GM23338 (cell line): ENCODE data around the gene RIOK3.

Experiments
- EZH2 ChIP-seq: fragments of 200-600 bp; sonication (generic); IDR thresholded peaks from one replicate; pipeline ENCODE4 v1.8.0; 2017; ENCODE audit warnings: antibody characterized with exemption, mild to moderate bottlenecking, low read depth; ENCODE audit not compliant: unreplicated experiment
- EZH2phosphoT487 ChIP-seq: fragments of 200-600 bp; sonication (generic); IDR thresholded peaks from one replicate; pipeline ENCODE4 v1.8.1; 2018; ENCODE audit warnings: antibody characterized with exemption; ENCODE audit not compliant: unreplicated experiment
- JUNB ChIP-seq: IDR thresholded peaks from one replicate; pipeline ENCODE4 v1.6.1; 2016; ENCODE audit warnings: antibody characterized with exemption; ENCODE audit not compliant: unreplicated experiment
- NANOG ChIP-seq: IDR thresholded peaks from 2 replicates; pipeline ENCODE4 v1.6.1; 2016; ENCODE audit warnings: antibody characterized with exemption, borderline replicate concordance
- POLR2AphosphoS5 ChIP-seq: IDR thresholded peaks from 2 replicates; pipeline ENCODE4 v1.6.1; 2016; ENCODE audit warnings: antibody characterized with exemption, low read depth
- ZNF114 ChIP-seq: fragments of 250-450 bp; sonication (Bioruptor Pico); IDR thresholded peaks from 2 replicates; pipeline ENCODE4 v1.5.0; 2020; ENCODE audit warnings: mild to moderate bottlenecking, moderate library complexity
- TF ChIP-seq, protein P1 (sequence below), 2 experiments: fragments of 200-600 bp in 1 of 2; sonication (generic) in 1 of 2; conservative IDR thresholded peaks; 2 replicates each; pipeline versions ENCODE4 v1.5.1 to v1.6.1; 2016 to 2017; ENCODE audit warnings: antibody characterized with exemption in 2 of 2, low read depth in 2 of 2, mild to moderate bottlenecking in 2 of 2, moderate library complexity in 1 of 2
- TF ChIP-seq, protein P2 (sequence below): IDR thresholded peaks from one replicate; pipeline ENCODE4 v1.6.1; 2018; ENCODE audit warnings: antibody characterized with exemption; ENCODE audit not compliant: unreplicated experiment

DNA sequence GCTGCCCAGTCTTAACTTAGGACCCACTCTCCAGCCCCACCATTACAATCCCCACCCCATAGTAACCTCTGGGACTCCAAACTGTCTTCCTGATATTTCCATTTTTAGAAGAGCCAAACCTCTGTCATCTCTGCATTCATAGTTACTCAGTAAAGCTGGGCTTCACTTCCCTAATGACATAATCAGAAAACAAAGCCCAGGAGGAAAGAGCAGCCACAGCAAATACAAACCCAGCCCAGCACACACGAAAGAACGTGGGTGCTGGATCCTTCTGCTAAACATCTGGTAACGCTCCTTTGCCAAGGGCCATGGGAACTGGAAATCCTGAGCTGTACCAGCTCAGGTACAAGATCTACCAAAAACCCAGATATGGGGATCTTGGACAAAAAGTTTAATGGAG, 36.8 kb upstream of the RIOK3 start:
- TF ChIP-seq, protein P1, sequence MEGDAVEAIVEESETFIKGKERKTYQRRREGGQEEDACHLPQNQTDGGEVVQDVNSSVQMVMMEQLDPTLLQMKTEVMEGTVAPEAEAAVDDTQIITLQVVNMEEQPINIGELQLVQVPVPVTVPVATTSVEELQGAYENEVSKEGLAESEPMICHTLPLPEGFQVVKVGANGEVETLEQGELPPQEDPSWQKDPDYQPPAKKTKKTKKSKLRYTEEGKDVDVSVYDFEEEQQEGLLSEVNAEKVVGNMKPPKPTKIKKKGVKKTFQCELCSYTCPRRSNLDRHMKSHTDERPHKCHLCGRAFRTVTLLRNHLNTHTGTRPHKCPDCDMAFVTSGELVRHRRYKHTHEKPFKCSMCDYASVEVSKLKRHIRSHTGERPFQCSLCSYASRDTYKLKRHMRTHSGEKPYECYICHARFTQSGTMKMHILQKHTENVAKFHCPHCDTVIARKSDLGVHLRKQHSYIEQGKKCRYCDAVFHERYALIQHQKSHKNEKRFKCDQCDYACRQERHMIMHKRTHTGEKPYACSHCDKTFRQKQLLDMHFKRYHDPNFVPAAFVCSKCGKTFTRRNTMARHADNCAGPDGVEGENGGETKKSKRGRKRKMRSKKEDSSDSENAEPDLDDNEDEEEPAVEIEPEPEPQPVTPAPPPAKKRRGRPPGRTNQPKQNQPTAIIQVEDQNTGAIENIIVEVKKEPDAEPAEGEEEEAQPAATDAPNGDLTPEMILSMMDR (conservative IDR thresholded peaks at IDR 0.05; ENCODE audit: low read depth in 2 of 2), result no peak
- no peak for TF ChIP-seq JUNB
- no peak for TF ChIP-seq EZH2phosphoT487
- no peak for TF ChIP-seq EZH2
- no peak for TF ChIP-seq ZNF114 (CRISPR knock-in tag)
- no peak for TF ChIP-seq POLR2AphosphoS5
- TF ChIP-seq NANOG, result no peak
- TF ChIP-seq, protein P2, sequence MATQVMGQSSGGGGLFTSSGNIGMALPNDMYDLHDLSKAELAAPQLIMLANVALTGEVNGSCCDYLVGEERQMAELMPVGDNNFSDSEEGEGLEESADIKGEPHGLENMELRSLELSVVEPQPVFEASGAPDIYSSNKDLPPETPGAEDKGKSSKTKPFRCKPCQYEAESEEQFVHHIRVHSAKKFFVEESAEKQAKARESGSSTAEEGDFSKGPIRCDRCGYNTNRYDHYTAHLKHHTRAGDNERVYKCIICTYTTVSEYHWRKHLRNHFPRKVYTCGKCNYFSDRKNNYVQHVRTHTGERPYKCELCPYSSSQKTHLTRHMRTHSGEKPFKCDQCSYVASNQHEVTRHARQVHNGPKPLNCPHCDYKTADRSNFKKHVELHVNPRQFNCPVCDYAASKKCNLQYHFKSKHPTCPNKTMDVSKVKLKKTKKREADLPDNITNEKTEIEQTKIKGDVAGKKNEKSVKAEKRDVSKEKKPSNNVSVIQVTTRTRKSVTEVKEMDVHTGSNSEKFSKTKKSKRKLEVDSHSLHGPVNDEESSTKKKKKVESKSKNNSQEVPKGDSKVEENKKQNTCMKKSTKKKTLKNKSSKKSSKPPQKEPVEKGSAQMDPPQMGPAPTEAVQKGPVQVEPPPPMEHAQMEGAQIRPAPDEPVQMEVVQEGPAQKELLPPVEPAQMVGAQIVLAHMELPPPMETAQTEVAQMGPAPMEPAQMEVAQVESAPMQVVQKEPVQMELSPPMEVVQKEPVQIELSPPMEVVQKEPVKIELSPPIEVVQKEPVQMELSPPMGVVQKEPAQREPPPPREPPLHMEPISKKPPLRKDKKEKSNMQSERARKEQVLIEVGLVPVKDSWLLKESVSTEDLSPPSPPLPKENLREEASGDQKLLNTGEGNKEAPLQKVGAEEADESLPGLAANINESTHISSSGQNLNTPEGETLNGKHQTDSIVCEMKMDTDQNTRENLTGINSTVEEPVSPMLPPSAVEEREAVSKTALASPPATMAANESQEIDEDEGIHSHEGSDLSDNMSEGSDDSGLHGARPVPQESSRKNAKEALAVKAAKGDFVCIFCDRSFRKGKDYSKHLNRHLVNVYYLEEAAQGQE, result no peak
